Astrocyte (in vitro differentiated cells and primary cell): Measurements from ENCODE around the gene PRDX1.

ENCODE experiments used
- EZH2 ChIP-seq: IDR thresholded peaks from 2 replicates; pipeline ENCODE4 v1.6.1; 2012; ENCODE audit warnings: mild to moderate bottlenecking, low read length, inconsistent platforms; ENCODE audit not compliant: insufficient read depth
- TF ChIP-seq, protein P1 (sequence below): IDR thresholded peaks from 2 replicates; pipeline ENCODE4 v1.5.1; 2011; ENCODE audit warnings: low read depth, mild to moderate bottlenecking, inconsistent platforms, low read length, moderate library complexity; ENCODE audit not compliant: insufficient read depth

GRCh38 chr1:45543581-45544417 lies 22.1 kb upstream of the PRDX1 start:
- TF ChIP-seq, protein P1, sequence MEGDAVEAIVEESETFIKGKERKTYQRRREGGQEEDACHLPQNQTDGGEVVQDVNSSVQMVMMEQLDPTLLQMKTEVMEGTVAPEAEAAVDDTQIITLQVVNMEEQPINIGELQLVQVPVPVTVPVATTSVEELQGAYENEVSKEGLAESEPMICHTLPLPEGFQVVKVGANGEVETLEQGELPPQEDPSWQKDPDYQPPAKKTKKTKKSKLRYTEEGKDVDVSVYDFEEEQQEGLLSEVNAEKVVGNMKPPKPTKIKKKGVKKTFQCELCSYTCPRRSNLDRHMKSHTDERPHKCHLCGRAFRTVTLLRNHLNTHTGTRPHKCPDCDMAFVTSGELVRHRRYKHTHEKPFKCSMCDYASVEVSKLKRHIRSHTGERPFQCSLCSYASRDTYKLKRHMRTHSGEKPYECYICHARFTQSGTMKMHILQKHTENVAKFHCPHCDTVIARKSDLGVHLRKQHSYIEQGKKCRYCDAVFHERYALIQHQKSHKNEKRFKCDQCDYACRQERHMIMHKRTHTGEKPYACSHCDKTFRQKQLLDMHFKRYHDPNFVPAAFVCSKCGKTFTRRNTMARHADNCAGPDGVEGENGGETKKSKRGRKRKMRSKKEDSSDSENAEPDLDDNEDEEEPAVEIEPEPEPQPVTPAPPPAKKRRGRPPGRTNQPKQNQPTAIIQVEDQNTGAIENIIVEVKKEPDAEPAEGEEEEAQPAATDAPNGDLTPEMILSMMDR, result no peak
- no peak for TF ChIP-seq EZH2
